Globus pallidus (tissue), 1 donor: ENCODE data around the gene PPDPF.

Source experiments
- DNase-seq: peaks from one replicate; pipeline ENCODE4 v3.0.0-alpha.2; 2015; ENCODE audit warnings: low spot score

Gene PPDPF

GRCh38 chr20:63487781-63488241 is 32.8 kb upstream of the PPDPF start:
- no peak for DNase-seq

DNA sequence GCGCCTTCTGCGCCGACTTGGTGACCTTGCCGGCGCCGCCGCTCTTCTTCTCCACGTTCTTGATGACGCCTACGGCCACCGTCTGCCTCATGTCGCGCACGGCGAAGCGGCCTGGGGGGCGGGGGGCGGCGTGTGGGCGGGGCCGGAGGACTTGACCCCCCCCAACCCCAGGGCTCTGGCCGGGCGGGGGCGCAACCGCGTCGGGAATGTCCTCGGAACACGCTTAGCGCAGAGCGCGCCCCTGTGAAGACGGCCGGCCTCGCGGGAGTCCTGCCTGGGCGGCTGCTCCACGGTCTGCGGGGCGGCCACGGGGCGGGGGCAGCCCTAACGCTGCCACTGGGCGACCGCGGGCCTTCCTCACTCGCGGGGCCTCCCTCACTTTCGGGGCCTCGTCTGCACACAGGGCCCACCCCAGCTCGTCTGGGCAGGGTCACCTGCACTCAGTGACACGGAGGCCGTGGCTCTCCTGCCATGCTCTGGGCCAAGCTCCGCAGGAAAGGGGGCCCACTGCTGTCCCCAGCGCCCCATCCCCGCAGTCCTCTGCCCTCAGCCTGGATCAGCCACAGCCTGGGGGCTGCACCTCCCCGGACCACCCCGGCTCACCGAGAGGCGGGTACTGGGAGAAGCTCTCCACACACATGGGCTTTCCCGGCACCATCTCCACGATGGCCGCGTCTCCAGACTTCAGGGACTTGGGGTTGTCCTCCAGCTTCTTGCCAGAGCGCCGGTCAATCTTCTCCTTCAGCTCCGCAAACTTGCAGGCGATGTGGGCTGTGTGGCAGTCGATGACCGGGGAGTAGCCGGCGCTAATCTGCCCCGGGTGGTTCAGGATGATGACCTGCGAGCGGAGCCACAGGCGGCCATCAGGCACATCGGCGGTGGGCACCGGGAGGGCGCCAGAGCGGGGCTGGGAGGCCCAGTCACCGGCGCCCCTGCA is 32.0 kb upstream of the PPDPF start:
- DNase-seq: no peak

- DNase-seq: no peak
Measured at GRCh38 chr20:63490416-63490815, 30.1 kb upstream of the PPDPF start.

- DNase-seq: no peak
Measured at GRCh38 chr20:63491078-63491477, 29.5 kb upstream of the PPDPF start.

DNA sequence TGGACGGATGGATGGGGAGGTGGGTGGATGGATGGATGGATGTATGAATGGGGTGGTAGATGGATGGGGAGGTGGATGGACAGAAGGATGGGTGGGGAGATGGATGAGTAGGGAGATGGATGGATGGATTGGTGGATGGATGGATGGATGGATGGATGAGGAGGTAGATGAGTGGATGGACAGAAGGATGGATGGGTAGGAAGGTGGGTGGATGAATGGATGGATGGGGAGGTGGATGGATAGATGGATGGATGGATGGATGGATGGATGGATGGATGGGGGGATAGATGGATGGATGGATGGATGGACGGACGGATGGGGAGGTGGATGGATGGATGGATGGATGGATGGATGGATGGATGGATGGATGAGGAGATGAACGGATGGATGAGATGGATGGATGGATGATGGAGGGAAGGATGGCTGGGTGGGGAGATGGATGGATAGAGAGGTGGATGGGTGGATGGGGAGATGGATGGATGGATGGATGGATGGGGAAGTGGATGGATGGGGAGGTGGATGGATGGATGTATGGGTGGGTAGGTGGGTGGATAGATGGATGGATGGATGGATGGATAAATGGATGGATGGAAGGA is 28.8 kb upstream of the PPDPF start:
- DNase-seq: no peak

- DNase-seq: no peak
Measured at GRCh38 chr20:63492518-63492917, 28.0 kb upstream of the PPDPF start.

DNA sequence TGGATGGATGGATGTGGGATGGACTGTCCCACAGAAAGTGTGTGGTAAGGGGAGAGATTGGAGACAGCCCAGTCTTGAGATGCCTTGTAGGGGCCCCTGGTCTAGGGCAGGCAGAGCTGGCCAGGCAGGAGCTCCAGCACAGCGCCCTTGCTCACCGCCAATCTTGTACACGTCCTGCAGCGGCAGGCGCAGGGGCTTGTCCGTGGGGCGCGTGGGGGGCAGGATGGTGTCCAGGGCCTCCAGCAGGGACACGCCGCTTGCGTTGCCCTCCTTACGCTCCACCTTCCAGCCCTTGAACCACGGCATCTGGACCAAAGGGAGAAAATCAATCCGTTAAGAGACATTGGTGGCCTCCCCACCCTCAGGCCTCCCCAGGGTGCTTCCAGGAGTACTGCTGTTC is 27.6 kb upstream of the PPDPF start:
- no peak for DNase-seq

- DNase-seq: no peak
Measured at GRCh38 chr20:63493563-63494020, 27.0 kb upstream of the PPDPF start.

DNA sequence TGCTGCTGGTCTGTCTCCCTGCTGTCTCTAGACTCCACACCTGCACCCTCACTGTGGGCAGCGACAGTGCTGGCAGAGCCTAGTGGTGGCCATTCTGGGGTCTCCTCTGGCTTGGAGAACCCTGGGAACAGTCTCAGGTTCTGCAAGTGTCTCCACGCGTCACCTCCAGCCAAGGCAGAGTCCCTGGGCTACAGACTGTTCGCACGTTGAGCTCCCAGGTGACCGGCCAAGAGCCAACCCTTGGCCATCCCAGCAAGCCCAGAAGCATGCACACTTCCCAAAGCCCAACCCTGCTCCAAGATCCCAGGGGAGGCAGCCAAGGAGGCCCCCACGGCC is 26.5 kb upstream of the PPDPF start:
- DNase-seq: no peak

DNA sequence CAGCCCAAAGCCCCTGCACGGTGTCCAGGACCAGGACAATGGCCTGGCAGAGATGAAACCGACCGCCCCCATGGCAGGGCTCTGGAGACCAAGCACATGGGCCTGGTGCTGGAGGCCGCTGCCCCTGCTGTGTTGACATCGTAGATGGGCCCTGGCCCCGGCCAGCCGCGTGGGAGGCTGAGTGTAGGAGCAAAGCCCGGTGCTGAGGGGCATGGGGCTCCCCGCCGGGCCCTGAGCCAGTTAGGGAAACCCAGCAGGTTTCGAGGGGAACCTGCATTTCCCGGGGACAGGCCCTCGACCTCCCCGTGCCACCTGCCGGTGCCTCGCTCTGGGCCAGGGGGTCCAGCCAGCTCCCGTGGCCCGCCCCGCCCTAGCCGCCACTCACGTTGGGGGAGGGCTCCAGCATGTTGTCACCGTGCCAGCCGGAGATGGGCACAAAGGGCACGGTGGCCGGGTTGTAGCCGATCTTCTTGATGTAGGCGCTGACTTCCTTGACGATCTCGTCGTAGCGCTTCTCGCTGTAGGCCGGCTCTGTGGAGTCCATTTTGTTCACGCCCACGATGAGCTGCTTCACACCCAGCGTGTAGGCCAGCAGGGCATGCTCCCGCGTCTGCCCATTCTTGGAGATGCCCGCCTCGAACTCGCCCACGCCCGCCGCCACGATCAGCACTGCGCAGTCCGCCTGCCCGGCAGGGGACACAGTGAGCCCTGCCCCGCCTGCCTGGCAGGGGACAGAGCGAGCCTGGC is 26.0 kb upstream of the PPDPF start:
- no peak for DNase-seq

GRCh38 chr20:63495167-63495720 is 25.3 kb upstream of the PPDPF start:
- DNase-seq: no peak

- DNase-seq: peak; percentile 41
Measured at GRCh38 chr20:63495741-63496595, 24.6 kb upstream of the PPDPF start.

GRCh38 chr20:63496596-63497120 is 23.9 kb upstream of the PPDPF start:
- DNase-seq: no peak

- DNase-seq: no peak
Measured at GRCh38 chr20:63497138-63497945, 23.2 kb upstream of the PPDPF start.

GRCh38 chr20:63497946-63498935 is 22.3 kb upstream of the PPDPF start:
- no peak for DNase-seq

- no peak for DNase-seq
Measured at GRCh38 chr20:63498960-63499337, 21.6 kb upstream of the PPDPF start, which contains the start of gene EEF1A2. Gene EEF1A2, minus strand, starts transcription at chr20:63499083. Its CDS starts 1,320 bp downstream, at chr20:63497763.

GRCh38 chr20:63499338-63499969 is 21.1 kb upstream of the PPDPF start:
- no peak for DNase-seq

- DNase-seq: no peak
Measured at GRCh38 chr20:63500151-63500901, 20.2 kb upstream of the PPDPF start.
